GM06990 (cell line): ENCODE measurements around the gene DDTL.

ENCODE experiments used
- DNase-seq: peaks from one replicate; pipeline ENCODE4 v3.0.0-alpha.2; 2011; ENCODE audit not compliant: insufficient read length; ENCODE audit errors: extremely low read depth
- H3K27me3 ChIP-seq: replicated peaks from 2 replicates; pipeline ENCODE4 v1.6.0; 2011; ENCODE audit warnings: low read length; ENCODE audit not compliant: control insufficient read depth, insufficient read depth
- H3K36me3 ChIP-seq: 2 replicates; pipeline ENCODE4 v1.5.1; 2011; ENCODE audit warnings: low read length; ENCODE audit not compliant: control insufficient read depth, insufficient read depth
- H3K4me3 ChIP-seq: replicated peaks from 2 replicates; pipeline ENCODE4 v1.5.1; 2011; ENCODE audit warnings: low read depth, mild to moderate bottlenecking, control low read depth, low read length
- CTCF ChIP-seq: IDR thresholded peaks from 2 replicates; pipeline ENCODE4 v1.5.1; 2011; ENCODE audit warnings: low read length, control low read depth, mild to moderate bottlenecking, inconsistent platforms; ENCODE audit not compliant: insufficient read depth, poor library complexity, severe bottlenecking

DDTL gene

GRCh38 chr22:24021304-24021703 lies 54.6 kb downstream of the DDTL start:
- DNase-seq = no peak
- no peak for TF ChIP-seq CTCF
- Histone ChIP-seq H3K27me3 (no peaks in the 10 kb centered on the region), H3K4me3 (no peak overlapping the region), H3K36me3 (peaks cover 3% of the 10 kb centered on the region)
